CD4-positive, alpha-beta T cell treated with Interleukin-6 at 100 ng/mL for 8 hours (primary cell): ENCODE data around the gene NKD1.
A peak's percentile ranks its signal among the peaks of the same experiment; 100 is the strongest.

Source experiments
- DNase-seq: peaks from one replicate; pipeline ENCODE4 v3.0.0-alpha.2; 2020; ENCODE audit warnings: mixed read lengths, low spot score

Gene NKD1

DNA sequence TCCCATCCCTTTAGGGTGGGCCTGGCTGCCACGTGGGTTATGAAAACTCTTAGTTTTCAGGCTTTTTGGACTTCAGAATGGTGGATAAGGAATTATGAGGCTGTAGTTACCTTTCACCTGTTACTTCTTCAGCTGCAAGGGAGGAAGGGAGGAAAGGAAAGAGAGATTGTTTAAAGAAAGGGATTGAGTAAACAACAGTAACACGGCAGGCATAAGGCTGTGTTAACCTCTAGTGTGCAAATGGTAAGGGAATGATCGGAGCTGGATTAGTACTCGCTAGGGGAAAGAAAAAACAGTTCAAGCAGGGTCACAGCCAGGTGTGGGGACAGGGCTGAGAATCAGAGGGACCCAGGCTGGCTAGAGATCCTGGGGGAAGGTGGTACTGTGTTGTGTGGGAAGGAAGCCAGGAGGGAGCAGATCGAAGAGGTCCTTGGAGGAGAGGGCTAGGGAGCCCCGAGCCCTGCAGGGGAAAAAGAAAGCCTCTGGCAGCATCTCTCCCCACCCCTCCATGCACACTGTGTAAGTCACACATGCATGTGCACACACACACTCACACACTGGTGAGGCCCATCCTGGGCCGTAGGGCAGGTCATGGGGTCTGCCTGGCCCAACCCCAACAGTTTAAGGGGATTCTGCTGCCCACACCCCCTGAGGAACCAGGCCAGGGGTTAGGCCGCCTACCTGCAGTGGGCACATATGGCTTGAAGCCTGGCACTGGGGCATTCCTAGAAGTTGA lies 83.2 kb downstream of the NKD1 start:
- no peak for DNase-seq

DNA sequence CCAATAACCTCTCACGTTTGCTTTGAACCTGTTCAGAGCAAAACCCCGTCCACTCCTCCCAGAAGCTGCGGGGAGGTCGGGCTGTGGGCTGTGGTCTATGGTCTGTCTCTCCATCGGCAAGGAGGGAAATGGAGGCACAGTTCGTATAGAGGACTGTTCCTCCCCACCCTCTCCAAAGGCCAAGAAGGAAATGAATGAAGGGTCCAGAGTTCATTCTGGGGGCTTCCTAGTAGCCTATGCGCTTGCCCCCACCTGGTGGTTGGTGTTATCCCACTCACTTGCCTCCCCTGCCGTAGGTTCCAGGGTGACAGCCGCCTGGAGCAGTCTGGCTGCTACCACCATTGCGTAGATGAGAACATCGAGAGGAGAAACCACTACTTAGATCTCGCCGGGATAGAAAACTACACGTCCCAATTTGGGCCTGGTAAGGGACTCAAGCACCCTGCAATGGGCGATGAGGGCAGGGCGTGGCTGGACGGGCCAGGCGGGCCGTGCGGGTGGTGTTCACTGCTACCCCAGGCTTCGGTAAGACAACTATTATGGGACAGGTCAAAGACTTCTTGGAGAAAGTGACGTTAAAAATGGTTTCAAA lies 83.9 kb downstream of the NKD1 start:
- no peak for DNase-seq

- DNase-seq, result no peak
Measured at GRCh38 chr16:50632927-50633800, 85.0 kb downstream of the NKD1 start.

DNA sequence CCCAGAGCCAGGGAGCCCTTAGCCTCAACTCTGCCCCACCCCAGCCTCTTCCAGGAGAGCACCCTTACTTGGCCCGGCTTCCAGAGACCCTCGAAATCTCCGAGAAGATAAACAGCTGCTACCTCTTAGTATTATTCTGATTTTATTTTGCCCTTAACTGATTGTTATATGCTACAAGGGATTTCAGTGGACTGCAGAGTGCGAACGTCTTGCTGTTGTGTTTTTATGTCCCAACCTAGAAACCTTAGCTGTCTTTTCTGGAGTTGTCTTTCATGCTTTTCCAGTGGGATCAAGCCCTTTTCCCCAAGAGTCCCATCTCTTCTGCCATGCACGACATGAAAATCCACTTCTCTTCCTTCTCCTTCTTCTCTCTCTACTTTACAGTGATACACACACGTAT lies 85.9 kb downstream of the NKD1 start:
- no peak for DNase-seq

DNA sequence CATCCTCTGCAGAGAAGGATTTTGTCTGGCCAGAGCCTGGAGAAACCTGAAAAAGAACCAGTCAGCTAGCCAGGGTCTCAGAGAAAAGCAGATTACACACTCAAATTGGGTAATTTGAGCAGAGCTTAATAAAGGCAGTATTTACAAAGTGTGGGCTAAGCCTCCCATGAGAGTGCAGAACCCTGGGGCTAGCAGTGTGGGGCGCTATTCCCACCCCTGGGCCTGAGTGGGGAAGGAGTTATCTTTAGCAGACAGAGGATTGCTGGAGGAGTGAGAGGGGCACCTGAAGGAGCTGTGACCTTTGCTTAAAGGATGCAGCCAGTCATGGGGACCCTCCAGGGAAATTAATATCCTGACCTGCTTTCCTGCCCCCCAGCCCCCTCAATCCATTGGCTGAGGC lies 86.8 kb downstream of the NKD1 start:
- DNase-seq, result no peak

DNA sequence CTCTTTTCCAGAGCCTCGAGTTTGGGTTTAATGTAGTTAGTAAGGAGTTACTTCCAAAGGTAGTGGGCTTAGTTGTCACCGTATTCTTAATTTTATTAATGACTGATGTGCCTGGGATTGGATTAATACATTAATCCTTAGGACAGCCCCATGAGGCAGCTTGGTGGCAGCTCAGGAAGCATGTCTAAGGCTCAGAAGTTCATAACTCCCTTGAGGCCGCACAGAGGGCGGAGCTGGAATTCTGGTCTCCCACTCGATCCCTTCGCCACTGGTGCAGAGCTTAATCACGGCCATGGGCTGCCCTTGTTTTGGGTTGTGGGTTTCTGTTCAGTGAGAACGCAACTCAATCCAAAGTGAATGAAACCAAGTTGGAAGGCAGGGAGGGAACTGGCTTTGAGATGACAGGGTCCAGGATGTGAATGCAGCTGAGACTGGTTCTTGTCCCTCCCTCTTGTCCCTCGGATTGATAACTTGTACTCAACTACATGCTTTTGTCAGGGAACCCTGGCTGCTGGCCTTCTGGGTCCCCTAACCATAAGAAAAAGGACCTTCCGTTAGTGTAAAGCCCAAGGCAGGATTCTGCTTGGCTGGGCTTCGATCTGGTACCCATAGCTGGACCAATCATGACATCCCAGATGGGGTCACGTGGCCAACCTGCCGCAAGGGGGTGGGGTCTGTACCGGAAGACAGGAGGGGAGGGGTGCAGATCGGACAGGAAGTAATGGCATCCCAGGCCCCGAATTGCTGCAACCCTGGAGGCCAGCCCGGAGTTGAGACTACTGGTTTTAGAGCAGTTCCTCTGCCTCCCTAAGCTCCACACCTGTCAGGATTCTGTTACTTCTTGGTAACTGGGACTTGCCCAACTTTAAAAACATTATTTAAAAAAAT lies 87.6 kb downstream of the NKD1 start:
- no peak for DNase-seq

DNA sequence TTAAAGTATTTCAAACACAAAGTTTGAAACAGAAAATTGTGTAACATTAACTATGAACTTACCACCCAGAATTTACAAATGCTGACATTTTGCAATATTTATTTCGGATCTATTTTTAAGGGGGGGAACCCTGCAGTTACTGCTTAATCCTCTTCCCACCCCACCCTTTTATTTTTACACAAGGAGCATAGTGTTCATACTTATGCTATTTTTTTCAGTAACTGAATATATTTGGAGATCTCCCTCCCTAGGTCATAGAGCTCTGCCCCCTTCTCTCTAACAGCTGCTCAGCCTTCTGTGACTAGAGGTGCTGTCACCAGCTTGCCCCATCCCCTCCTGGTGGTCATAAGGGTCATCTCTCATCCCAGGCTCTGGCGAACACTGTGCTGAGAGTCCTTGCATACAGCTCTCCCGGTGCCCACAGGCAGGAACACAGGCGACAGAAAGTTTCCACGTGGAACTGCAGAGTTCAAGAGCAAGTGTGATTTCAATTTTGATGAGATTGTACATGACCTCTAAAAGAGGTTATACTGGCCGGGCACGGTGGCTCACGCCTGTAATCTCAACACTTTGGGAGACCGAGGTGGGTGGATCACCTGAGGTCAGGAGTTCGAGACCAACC lies 88.7 kb downstream of the NKD1 start:
- DNase-seq, result no peak

DNA sequence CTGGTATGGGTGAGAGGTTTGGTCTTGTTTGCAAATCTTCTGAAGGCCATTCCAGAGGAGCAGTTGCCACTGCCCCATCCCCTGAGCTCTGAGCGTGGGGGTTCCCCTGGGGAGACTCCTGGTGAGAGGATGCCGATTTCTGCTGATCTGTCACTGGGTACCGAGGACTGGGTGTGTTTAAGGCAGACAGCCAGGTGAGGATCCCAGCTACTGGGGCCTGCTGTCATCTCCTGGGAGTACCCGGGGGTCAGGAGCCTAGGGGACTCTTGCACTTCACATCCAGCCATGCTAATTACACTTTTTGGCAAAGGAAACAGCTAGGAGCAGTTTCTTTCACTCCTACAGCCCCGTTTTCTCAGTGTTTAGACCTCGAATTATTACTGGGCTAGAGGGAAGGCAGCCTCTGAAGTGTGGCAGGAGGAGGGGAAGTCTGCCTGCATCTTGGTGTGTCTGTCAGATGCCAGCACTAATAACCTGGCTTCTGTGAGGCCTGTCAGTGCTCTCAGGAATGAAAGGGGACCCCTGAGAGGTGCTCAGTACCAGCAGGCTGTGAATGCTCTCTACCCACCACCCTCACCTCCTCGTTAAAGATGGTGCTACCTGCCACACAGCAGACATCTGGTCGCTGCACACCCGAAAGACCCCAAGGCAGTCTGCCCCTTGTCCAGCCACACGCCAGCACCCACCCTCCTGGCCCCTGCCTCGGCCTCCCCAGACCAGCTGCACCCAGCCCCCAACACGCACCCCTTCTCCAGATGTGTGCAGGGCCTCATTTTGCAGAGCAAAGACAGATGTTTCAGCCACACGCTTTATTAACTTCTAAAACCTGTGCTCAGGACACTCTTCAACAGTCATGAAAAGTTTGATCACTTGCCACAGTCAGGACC lies 89.8 kb downstream of the NKD1 start:
- no peak for DNase-seq

- DNase-seq, result no peak
Measured at GRCh38 chr16:50638816-50639670, 90.8 kb downstream of the NKD1 start.

DNA sequence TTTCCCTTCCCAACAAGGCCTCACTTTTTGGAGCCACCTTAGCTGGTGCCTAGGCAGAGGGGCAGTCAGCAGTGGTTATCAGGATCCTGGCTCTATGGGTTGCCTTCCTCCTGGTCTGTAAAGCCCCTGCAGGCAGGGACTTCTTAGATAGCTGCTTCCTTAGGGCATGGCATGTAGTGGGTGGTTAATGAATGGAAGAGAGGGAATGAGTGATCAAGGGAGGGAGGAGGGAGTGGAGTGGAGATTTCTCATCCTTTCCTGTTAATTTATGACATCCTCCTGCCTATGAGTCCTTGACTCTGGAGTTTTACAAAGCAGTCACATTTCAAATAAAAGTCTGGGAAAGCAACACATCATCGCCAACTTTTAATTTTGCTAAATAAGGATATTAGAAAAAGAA lies 92.2 kb downstream of the NKD1 start:
- no peak for DNase-seq

DNA sequence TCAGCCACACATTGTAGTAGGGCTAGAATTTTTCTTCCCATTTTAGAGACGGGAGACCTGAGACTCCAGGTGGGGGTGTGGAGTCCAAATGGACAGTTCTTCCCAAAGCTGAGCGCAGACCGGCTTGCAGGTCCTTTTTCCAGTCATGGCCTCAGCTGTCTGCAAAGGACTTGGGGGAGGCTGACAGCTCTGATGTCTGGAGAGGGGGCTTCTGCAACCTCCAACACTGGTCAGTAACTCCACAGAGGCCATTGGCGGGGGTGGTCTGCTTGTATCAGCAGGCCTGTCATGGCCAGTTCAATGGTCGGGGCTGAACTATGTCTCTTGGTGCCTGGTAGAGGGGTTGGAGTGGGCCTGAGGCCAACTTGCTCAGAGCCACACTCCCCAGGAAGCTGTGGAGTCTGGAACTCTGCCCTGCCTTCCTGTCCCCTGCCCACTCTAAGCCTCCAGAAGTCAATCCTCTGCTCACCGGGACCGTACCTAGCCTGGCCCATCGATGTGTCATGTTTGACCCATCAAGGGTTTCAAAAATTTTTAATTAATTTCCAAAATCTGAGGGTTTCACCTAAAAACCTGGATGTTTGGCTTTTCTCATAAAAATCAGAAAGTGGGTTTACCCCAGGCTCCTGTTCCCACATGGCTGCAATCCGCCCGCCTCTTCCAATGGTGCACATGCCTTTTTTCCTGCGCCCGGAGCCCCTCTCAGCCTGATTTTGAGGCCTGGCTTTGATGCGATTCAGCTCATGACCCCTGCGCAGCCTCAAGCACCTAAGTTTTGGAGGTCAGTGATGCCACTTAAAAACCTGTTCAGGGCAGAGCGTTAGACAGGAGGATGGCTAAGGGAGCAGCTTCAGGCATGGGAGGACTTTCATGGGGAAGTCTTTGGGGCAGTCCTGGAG lies 93.0 kb downstream of the NKD1 start:
- DNase-seq, result no peak

DNA sequence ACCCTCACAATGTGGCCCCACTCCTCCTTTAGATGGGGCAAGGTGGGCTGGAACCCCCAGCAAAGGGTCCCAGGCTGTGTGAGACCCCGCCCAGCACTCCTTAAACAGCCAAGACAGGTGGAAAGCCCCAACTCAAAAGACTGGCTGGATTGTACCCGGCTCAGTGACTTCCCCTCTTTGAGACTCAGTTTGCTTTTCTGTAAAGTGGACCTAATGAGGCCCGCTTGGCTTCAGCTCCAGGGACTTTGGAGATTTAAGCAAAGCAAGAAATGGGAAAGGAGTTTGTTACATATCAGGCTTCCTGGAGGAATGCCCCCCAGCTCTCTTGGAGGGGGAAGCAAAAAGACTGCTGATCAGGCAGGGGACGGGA lies 93.6 kb downstream of the NKD1 start:
- DNase-seq, result no peak

DNA sequence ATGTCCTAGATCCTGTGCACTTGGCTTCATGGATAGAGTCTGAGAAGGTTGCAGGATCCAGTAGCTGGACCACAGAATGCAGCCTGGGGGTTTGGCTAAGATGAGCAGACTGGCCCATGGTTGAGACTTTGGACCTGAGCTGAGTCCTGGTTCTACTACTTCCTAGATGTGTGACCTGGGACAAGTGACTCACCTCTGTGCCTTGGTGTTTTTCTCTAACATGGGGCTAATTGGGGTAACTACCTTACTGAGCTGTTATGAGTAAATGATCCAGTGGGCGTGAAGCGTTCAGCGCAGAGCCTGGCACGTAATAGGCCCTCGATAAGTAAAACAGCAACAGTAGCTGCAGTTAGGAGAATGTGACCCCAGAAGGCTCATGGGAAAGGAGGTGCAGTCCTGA lies 94.2 kb downstream of the NKD1 start:
- no peak for DNase-seq

GRCh38 chr16:50643192-50643591 lies 95.0 kb downstream of the NKD1 start:
- DNase-seq, result no peak

GRCh38 chr16:50644245-50644644 lies 96.0 kb downstream of the NKD1 start:
- DNase-seq, result no peak

- DNase-seq, result peak; percentile 39
Measured at GRCh38 chr16:50644729-50645128, 96.5 kb downstream of the NKD1 start.

- no peak for DNase-seq
Measured at GRCh38 chr16:50645563-50646220, 97.5 kb downstream of the NKD1 start.

GRCh38 chr16:50646345-50646744 lies 98.1 kb downstream of the NKD1 start:
- DNase-seq, result no peak
